Thyroid gland (tissue), 4 donors: ENCODE data around the gene RHEX.

Experiments
- CTCF ChIP-seq, 6 experiments: fragments of 200-600 bp in 3 of 6; fragments of 450-650 bp in 3 of 6; sonication (generic) in 3 of 6; IDR thresholded peaks; one replicate each; pipeline ENCODE4 v1.5.1; 2016 to 2019; ENCODE audit warnings: antibody characterized with exemption in 6 of 6, mild to moderate bottlenecking in 2 of 6, inconsistent platforms in 1 of 6, moderate library complexity in 1 of 6
- POLR2A ChIP-seq, 2 donors: fragments of 450-650 bp; IDR thresholded peaks; one replicate each; pipeline ENCODE4 v1.6.1; 2017; ENCODE audit warnings: antibody characterized with exemption in 2 of 2, mild to moderate bottlenecking in 2 of 2, moderate library complexity in 1 of 2

- TF ChIP-seq CTCF (IDR thresholded peaks at IDR 0.05) (no peak), POLR2A (IDR thresholded peaks at IDR 0.05) (no peak)
Observed at GRCh38 chr1:206110820-206111219, 57.8 kb downstream of the RHEX start.
